HEK293 (cell line): ENCODE measurements around the gene NFATC2IP.

Experiments used
- BCL11A ChIP-seq: fragments of 450-650 bp; formaldehyde crosslinking; IDR thresholded peaks from 2 replicates; pipeline ENCODE4 v1.5.1; 2016; ENCODE audit warnings: low read depth, missing biosample characterization, missing genetic modification characterization
- CTCF ChIP-seq: fragments of 450-650 bp; formaldehyde crosslinking; IDR thresholded peaks from 2 replicates; pipeline ENCODE4 v1.5.1; 2016; ENCODE audit warnings: missing biosample characterization, missing genetic modification characterization
- MYNN ChIP-seq: fragments of 450-650 bp; formaldehyde crosslinking; IDR thresholded peaks from 2 replicates; pipeline ENCODE4 v1.5.1; 2016; ENCODE audit warnings: missing biosample characterization, missing genetic modification characterization, borderline replicate concordance
- PBX3 ChIP-seq: sonication (generic); formaldehyde crosslinking; IDR thresholded peaks from 2 replicates; pipeline ENCODE4 v1.8.1; 2022; ENCODE audit warnings: mild to moderate bottlenecking, moderate library complexity, missing genetic modification reagents
- SETDB1 ChIP-seq: IDR thresholded peaks from one replicate; pipeline ENCODE4 v1.6.1; 2017; ENCODE audit warnings: mild to moderate bottlenecking, low read length, moderate library complexity, mixed read lengths; ENCODE audit not compliant: insufficient read length
- TCF7L2 ChIP-seq: IDR thresholded peaks from 2 replicates; pipeline ENCODE4 v1.6.1; 2011; ENCODE audit warnings: low read depth, mild to moderate bottlenecking, inconsistent platforms, low read length, moderate library complexity, borderline replicate concordance
- ZBTB21 ChIP-seq: fragments of 450-650 bp; formaldehyde crosslinking; IDR thresholded peaks from 2 replicates; pipeline ENCODE4 v1.5.1; 2017; ENCODE audit warnings: missing biosample characterization, missing genetic modification characterization
- ZFP3 ChIP-seq: fragments of 450-650 bp; formaldehyde crosslinking; IDR thresholded peaks from 2 replicates; pipeline ENCODE4 v1.5.1; 2016; ENCODE audit warnings: low read depth, missing biosample characterization, missing genetic modification characterization
- ZFP37 ChIP-seq: fragments of 450-650 bp; formaldehyde crosslinking; IDR thresholded peaks from 2 replicates; pipeline ENCODE4 v1.5.1; 2016; ENCODE audit warnings: missing biosample characterization, missing genetic modification characterization
- ZNF23 ChIP-seq: fragments of 450-650 bp; formaldehyde crosslinking; IDR thresholded peaks from 2 replicates; pipeline ENCODE4 v1.5.1; 2016; ENCODE audit warnings: missing biosample characterization, missing genetic modification characterization, borderline replicate concordance
- ZNF274 ChIP-seq, 2 experiments: fragments of 200-500 bp in 1 of 2; fragments of 450-650 bp in 1 of 2; sonication (Bioruptor generic) in 1 of 2; formaldehyde crosslinking in 1 of 2; IDR thresholded peaks; 2 replicates each; pipeline versions ENCODE4 v1.5.1 to v1.6.1; 2014 to 2016; ENCODE audit warnings: borderline replicate concordance in 1 of 2, inconsistent platforms in 1 of 2, low read length in 1 of 2, missing biosample characterization in 1 of 2, missing genetic modification characterization in 1 of 2
- ZNF544 ChIP-seq: fragments of 450-650 bp; formaldehyde crosslinking; IDR thresholded peaks from 2 replicates; pipeline ENCODE4 v1.5.0; 2017; ENCODE audit warnings: missing biosample characterization, missing genetic modification characterization
- ZNF558 ChIP-seq: fragments of 450-650 bp; formaldehyde crosslinking; IDR thresholded peaks from 2 replicates; pipeline ENCODE4 v1.5.1; 2016; ENCODE audit warnings: missing biosample characterization, missing genetic modification characterization
- ZSCAN4 ChIP-seq: fragments of 450-650 bp; formaldehyde crosslinking; IDR thresholded peaks from 2 replicates; pipeline ENCODE4 v1.5.1; 2017; ENCODE audit warnings: missing biosample characterization, missing genetic modification characterization

GRCh38 chr16:29007730-29008593 is 57.2 kb downstream of the NFATC2IP start:
- TF ChIP-seq CTCF (tag by site-specific recombination) (no peak), ZNF544 (tag by site-specific recombination) (no peak), ZNF558 (tag by site-specific recombination) (no peak), TCF7L2 (no peak), BCL11A (tag by site-specific recombination) (no peak), ZNF23 (tag by site-specific recombination) (no peak), ZFP37 (tag by site-specific recombination) (no peak), ZNF274 (IDR thresholded peaks at IDR 0.05; ENCODE audit: low read length) (no peak), ZNF274 (tag by site-specific recombination; IDR thresholded peaks at IDR 0.05; ENCODE audit: borderline replicate concordance) (no peak), MYNN (tag by site-specific recombination) (no peak), SETDB1 (no peak), ZSCAN4 (no peak), PBX3 (no peak), ZFP3 (tag by site-specific recombination) (no peak), ZBTB21 (tag by site-specific recombination) (no peak)
